Measurements from ENCODE around the gene CELSR2.

DNA sequence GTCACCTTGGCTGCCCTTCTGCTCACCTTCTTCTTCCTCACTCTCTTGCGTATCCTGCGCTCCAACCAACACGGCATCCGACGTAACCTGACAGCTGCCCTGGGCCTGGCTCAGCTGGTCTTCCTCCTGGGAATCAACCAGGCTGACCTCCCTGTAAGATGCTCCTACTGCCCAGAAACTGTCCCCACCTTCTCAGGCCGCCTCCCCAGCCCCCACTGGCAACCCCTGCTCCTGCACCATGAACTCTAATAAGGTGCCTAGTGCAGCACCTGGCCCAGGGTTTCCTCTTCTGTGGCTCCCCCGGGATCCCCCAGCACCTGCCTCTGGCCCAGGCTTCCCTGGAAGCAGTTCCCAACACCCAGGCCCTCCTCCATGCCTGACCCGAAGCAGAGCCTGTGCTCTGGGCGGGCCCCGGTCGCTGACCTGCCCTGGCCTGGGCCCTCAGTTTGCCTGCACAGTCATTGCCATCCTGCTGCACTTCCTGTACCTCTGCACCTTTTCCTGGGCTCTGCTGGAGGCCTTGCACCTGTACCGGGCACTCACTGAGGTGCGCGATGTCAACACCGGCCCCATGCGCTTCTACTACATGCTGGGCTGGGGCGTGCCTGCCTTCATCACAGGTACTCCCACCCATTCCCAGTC lies 20.8 kb downstream of the CELSR2 start:
- TF ChIP-seq, protein P1, sequence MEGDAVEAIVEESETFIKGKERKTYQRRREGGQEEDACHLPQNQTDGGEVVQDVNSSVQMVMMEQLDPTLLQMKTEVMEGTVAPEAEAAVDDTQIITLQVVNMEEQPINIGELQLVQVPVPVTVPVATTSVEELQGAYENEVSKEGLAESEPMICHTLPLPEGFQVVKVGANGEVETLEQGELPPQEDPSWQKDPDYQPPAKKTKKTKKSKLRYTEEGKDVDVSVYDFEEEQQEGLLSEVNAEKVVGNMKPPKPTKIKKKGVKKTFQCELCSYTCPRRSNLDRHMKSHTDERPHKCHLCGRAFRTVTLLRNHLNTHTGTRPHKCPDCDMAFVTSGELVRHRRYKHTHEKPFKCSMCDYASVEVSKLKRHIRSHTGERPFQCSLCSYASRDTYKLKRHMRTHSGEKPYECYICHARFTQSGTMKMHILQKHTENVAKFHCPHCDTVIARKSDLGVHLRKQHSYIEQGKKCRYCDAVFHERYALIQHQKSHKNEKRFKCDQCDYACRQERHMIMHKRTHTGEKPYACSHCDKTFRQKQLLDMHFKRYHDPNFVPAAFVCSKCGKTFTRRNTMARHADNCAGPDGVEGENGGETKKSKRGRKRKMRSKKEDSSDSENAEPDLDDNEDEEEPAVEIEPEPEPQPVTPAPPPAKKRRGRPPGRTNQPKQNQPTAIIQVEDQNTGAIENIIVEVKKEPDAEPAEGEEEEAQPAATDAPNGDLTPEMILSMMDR (IDR thresholded peaks at IDR 0.05 in 2 of 3, conservative IDR thresholded peaks at IDR 0.05 in 1 of 3; ENCODE audit: borderline replicate concordance in 1 of 3, insufficient read depth in 1 of 3, low read depth in 2 of 3, low read length in 2 of 3): no peak
- TF ChIP-seq POLR2A (IDR thresholded peaks at IDR 0.05; ENCODE audit: borderline replicate concordance, extremely low read depth, insufficient read depth, insufficient read length) (no peak), POLR2AphosphoS5 (IDR thresholded peaks at IDR 0.05; ENCODE audit: low read depth, low read length) (no peak), SIN3A (IDR thresholded peaks at IDR 0.05; ENCODE audit: low read depth) (no peak), EZH2 (IDR thresholded peaks at IDR 0.05) (no peak), ELF1 (IDR thresholded peaks at IDR 0.05; ENCODE audit: borderline replicate concordance, low read depth) (no peak), JUND (IDR thresholded peaks at IDR 0.05) (no peak), TCF7L2 (IDR thresholded peaks at IDR 0.05; ENCODE audit: borderline replicate concordance, extremely low read depth, insufficient read depth, insufficient read length) (no peak)
- TF ChIP-seq, protein P2, sequence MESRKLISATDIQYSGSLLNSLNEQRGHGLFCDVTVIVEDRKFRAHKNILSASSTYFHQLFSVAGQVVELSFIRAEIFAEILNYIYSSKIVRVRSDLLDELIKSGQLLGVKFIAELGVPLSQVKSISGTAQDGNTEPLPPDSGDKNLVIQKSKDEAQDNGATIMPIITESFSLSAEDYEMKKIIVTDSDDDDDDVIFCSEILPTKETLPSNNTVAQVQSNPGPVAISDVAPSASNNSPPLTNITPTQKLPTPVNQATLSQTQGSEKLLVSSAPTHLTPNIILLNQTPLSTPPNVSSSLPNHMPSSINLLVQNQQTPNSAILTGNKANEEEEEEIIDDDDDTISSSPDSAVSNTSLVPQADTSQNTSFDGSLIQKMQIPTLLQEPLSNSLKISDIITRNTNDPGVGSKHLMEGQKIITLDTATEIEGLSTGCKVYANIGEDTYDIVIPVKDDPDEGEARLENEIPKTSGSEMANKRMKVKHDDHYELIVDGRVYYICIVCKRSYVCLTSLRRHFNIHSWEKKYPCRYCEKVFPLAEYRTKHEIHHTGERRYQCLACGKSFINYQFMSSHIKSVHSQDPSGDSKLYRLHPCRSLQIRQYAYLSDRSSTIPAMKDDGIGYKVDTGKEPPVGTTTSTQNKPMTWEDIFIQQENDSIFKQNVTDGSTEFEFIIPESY (IDR thresholded peaks at IDR 0.05; ENCODE audit: extremely low read depth, insufficient replicate concordance, low read length): no peak
